GM23248 (cell line): ENCODE data around the gene EVL. TPM values are rescaled to one million over a fixed set of nuclear protein-coding genes. Genes with fewer than 3 reads are reported as not detected.
A peak's percentile ranks its signal among the peaks of the same experiment; 100 is the strongest.

Source experiments
- DNase-seq: peaks from one replicate; pipeline ENCODE4 v3.0.0-alpha.2; 2015
- H2AFZ ChIP-seq: fragments of 200-600 bp; sonication (generic); 2 replicates; pipeline ENCODE4 v1.6.1; 2016; ENCODE audit warnings: antibody characterized with exemption
- H3F3A ChIP-seq: fragments of 200-600 bp; sonication (generic); 2 replicates; pipeline ENCODE4 v1.6.1; 2016; ENCODE audit warnings: mild to moderate bottlenecking, antibody characterized with exemption, mixed run types; ENCODE audit not compliant: insufficient read depth
- H3K27ac ChIP-seq: fragments of 200-600 bp; sonication (generic); 2 replicates; pipeline ENCODE4 v1.5.1; 2016; ENCODE audit warnings: mild to moderate bottlenecking
- H3K27me3 ChIP-seq: fragments of 200-600 bp; sonication (generic); replicated peaks from 2 replicates; pipeline ENCODE4 v1.6.1; 2016; ENCODE audit warnings: mild to moderate bottlenecking; ENCODE audit not compliant: insufficient read depth
- H3K36me3 ChIP-seq: fragments of 200-600 bp; sonication (generic); 2 replicates; pipeline ENCODE4 v1.6.1; 2016; ENCODE audit warnings: low read depth, mild to moderate bottlenecking
- H3K4me1 ChIP-seq: fragments of 200-600 bp; sonication (generic); 2 replicates; pipeline ENCODE4 v1.6.1; 2016; ENCODE audit warnings: mild to moderate bottlenecking; ENCODE audit not compliant: insufficient read depth
- H3K4me2 ChIP-seq: fragments of 200-600 bp; sonication (generic); one replicate; pipeline ENCODE4 v1.6.1; 2016; ENCODE audit warnings: mild to moderate bottlenecking; ENCODE audit not compliant: unreplicated experiment
- H3K4me3 ChIP-seq: fragments of 200-600 bp; sonication (generic); 2 replicates; pipeline ENCODE4 v1.5.1; 2016; ENCODE audit warnings: mild to moderate bottlenecking
- H3K79me2 ChIP-seq: fragments of 200-600 bp; sonication (generic); 2 replicates; pipeline ENCODE4 v1.6.1; 2016; ENCODE audit warnings: mild to moderate bottlenecking; ENCODE audit not compliant: insufficient read depth
- H3K9ac ChIP-seq: fragments of 200-600 bp; sonication (generic); 2 replicates; pipeline ENCODE4 v1.6.1; 2016; ENCODE audit warnings: mild to moderate bottlenecking
- H3K9me2 ChIP-seq: fragments of 200-600 bp; sonication (generic); 2 replicates; pipeline ENCODE4 v1.6.1; 2016; ENCODE audit warnings: mixed run types, mild to moderate bottlenecking, moderate library complexity; ENCODE audit not compliant: insufficient read depth
- H3K9me3 ChIP-seq: fragments of 200-600 bp; sonication (generic); one replicate; pipeline ENCODE4 v1.6.1; 2017; ENCODE audit warnings: low read depth
- H4K20me1 ChIP-seq: fragments of 200-600 bp; sonication (generic); 2 replicates; pipeline ENCODE4 v1.6.0; 2016; ENCODE audit not compliant: insufficient read depth
- EZH2 ChIP-seq: fragments of 200-600 bp; sonication (generic); IDR thresholded peaks from 2 replicates; pipeline ENCODE4 v1.6.1; 2018; ENCODE audit warnings: antibody characterized with exemption, mild to moderate bottlenecking; ENCODE audit not compliant: insufficient read depth, poor library complexity, severe bottlenecking
- EZH2phosphoT487 ChIP-seq: fragments of 200-600 bp; sonication (generic); IDR thresholded peaks from 2 replicates; pipeline ENCODE4 v1.6.1; 2018; ENCODE audit warnings: antibody characterized with exemption, moderate library complexity, mild to moderate bottlenecking, low read depth; ENCODE audit not compliant: insufficient read depth
- WGBS, 2 experiments: methylation state at CpG; one replicate each; pipeline ENCODE4 v1.1.6; 2015 to 2017; ENCODE audit warnings: low lambda C conversion rate in 2 of 2, low coverage in 1 of 2; ENCODE audit errors: missing lambda C conversion rate in 2 of 2; 5-methylcytosine and 5-hydroxymethylcytosine counted together
- in situ Hi-C: fragments of 300-500 bp; cut with MboI; formaldehyde crosslinking; loops from 2 replicates; pipeline ENCODE4 v1.15.0; 2020
- polyA plus RNA-seq: library from polyadenylated mRNA; unstranded; fragments of >200 nt; fragmentation: Nextera tagmentation; extraction: Ambion mirVana; gene quantifications from 2 replicates; pipeline ENCODE4 v1.2.1, GENCODE V29; 2016
- total RNA-seq: library from RNA; depleted of rRNA; stranded (reverse); fragments of >200 nt; shearing (Covaris generic); gene quantifications from 2 replicates; pipeline ENCODE4 v1.2.3, GENCODE V29; 2014

Gene EVL
- total and polyA plus RNA-seq, 2 experiments from 2014 or later: 6.6 to 29.9 TPM

DNA sequence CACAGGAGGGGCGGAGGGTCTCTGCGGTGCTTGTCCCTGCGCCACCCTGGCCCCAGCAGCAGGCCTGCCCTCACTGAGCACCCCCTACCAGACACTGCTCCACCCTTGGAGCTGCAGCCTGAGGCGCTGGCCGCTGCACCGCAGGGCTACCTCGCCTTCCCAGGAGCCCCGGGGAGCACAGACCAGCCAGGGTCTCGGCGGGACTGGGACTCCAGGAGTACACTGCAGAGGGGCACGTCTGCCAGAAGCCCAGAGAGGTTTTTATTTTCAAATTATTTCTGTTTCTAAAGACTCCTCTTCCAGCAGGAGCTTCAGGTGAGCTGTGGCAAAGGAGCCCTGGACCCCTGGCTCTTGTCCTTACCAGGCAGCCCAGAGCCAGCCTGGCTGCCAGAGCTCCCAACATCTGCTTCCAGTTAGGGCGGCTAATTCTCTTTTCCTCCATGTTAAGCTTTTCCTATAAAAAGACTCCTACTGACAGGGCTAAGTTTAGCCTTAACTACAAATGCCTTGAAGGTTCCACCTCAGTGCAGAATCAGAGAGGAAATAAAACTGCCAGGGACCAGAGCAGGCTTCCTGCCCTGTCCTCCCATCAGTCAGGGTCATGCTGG is 67.8 kb downstream of the EVL start:
- Histone ChIP-seq H3K4me1 (peaks cover 35% of the 10 kb centered on the region), H3K9ac (peak overlapping the region; percentile 85), H3K4me2 (peak overlapping the region; percentile 36), H3K4me3 (no peak overlapping the region), H4K20me1 (no peaks in the 10 kb centered on the region), H3K27ac (peak overlapping the region; percentile 98), H3K9me2 (no peaks in the 10 kb centered on the region), H3K9me3 (no peaks in the 10 kb centered on the region), H3K36me3 (no peaks in the 10 kb centered on the region), H2AFZ (peak overlapping the region; percentile 69; the same call in 1 of the 2 replicates), H3K79me2 (no peaks in the 10 kb centered on the region), H3F3A (peaks cover 22% of the 10 kb centered on the region), H3K27me3 (no peaks in the 10 kb centered on the region)
- in situ Hi-C loops: no loop called here
- peak; percentile 61 for DNase-seq
- TF ChIP-seq EZH2phosphoT487: no peak
- TF ChIP-seq EZH2: no peak
- WGBS, 2 experiments: 37 to 40% methylated on average over 11 to 12 of the region's 12 CpGs

DNA sequence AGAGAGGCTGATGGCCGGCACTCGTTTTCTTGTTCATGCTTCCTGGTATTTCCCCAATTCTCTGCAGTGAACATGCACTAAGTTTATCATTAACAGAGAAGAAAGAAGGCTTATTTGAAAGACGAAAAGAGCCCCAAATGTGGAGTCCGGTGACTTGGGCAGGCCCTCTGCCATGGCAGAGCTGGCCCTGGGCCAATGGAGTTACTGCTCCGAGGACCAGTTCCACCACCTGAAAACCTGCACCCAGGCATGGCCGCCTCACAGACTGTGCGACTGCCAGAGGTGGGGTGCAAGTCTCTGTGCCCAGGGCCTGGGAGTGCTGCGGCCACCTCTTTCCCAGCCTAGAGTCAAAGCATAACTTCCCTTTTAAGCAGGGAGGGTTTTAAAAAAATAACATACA is 69.4 kb downstream of the EVL start:
- Histone ChIP-seq H4K20me1 (no peaks in the 10 kb centered on the region), H2AFZ (no peak overlapping the region), H3K27ac (no peak overlapping the region), H3K9ac (no peak overlapping the region), H3F3A (peaks cover 22% of the 10 kb centered on the region), H3K9me2 (no peaks in the 10 kb centered on the region), H3K27me3 (no peaks in the 10 kb centered on the region), H3K9me3 (no peaks in the 10 kb centered on the region), H3K79me2 (no peaks in the 10 kb centered on the region), H3K4me2 (no peak overlapping the region), H3K36me3 (no peaks in the 10 kb centered on the region), H3K4me3 (no peak overlapping the region), H3K4me1 (peaks cover 26% of the 10 kb centered on the region)
- in situ Hi-C loops: no loop called here
- TF ChIP-seq EZH2phosphoT487 (no peak), EZH2 (no peak)
- DNase-seq: no peak
- 97 to 99% methylated on average over 8 of the region's 8 CpGs for WGBS, 2 experiments

GRCh38 chr14:100135073-100135472 is 69.9 kb downstream of the EVL start:
- H4K20me1 ChIP-seq: no peaks in the 10 kb centered on the region
- H3K4me1 ChIP-seq: peaks cover 26% of the 10 kb centered on the region
- H3K27me3 ChIP-seq: no peaks in the 10 kb centered on the region
- H3K36me3 ChIP-seq: no peaks in the 10 kb centered on the region
- H3K9me3 ChIP-seq: no peaks in the 10 kb centered on the region
- H2AFZ ChIP-seq: no peak overlapping the region
- TF ChIP-seq EZH2phosphoT487: no peak
- TF ChIP-seq EZH2: no peak
- no peak overlapping the region for H3K27ac ChIP-seq
- no peak overlapping the region for H3K4me2 ChIP-seq
- peaks cover 22% of the 10 kb centered on the region for H3F3A ChIP-seq
- no peak for DNase-seq
- no peak overlapping the region for H3K9ac ChIP-seq
- no peak overlapping the region for H3K4me3 ChIP-seq
- WGBS, 2 experiments: 92 to 93% methylated on average over 9 of the region's 9 CpGs
- no peaks in the 10 kb centered on the region for H3K79me2 ChIP-seq
- no peaks in the 10 kb centered on the region for H3K9me2 ChIP-seq
- in situ Hi-C loops: no loop called here

DNA sequence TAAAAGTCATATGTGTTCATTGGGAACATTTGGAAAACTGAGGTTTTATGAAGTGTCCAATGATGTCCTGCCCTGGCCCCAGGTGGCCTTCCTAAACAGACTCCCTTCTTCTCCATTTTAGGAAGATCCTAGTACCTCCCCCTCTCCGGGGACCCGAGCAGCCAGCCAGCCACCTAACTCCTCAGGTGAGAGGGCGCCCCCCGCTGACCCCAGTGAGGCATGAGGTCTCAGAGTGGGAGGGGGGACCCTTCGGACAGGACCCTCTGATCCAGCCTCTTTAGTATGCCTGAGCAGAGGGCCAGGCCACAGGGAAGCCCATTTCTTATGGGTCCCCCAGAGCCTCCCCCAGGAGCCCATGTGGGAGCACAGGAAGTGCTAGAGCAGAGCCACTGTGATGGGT is 70.6 kb downstream of the EVL start:
- H3K4me3 ChIP-seq: no peak overlapping the region
- H3K27ac ChIP-seq: no peak overlapping the region
- peaks cover 21% of the 10 kb centered on the region for H3F3A ChIP-seq
- no peak overlapping the region for H2AFZ ChIP-seq
- no peaks in the 10 kb centered on the region for H3K27me3 ChIP-seq
- no peaks in the 10 kb centered on the region for H3K36me3 ChIP-seq
- H3K4me2 ChIP-seq: no peak overlapping the region
- in situ Hi-C loops: no loop called here
- no peaks in the 10 kb centered on the region for H3K9me2 ChIP-seq
- H3K9ac ChIP-seq: no peak overlapping the region
- 91 to 98% methylated on average over 5 of the region's 5 CpGs for WGBS, 2 experiments
- no peak for DNase-seq
- no peaks in the 10 kb centered on the region for H4K20me1 ChIP-seq
- no peaks in the 10 kb centered on the region for H3K79me2 ChIP-seq
- no peaks in the 10 kb centered on the region for H3K9me3 ChIP-seq
- peaks cover 26% of the 10 kb centered on the region for H3K4me1 ChIP-seq
- no peak for TF ChIP-seq EZH2
- no peak for TF ChIP-seq EZH2phosphoT487

- no peaks in the 10 kb centered on the region for H3K9me2 ChIP-seq
- H3K4me3 ChIP-seq: no peak overlapping the region
- no peaks in the 10 kb centered on the region for H4K20me1 ChIP-seq
- no peaks in the 10 kb centered on the region for H3K27me3 ChIP-seq
- peaks cover 7% of the 10 kb centered on the region for H3F3A ChIP-seq
- in situ Hi-C loops: no loop called here
- TF ChIP-seq EZH2 (no peak), EZH2phosphoT487 (no peak)
- peaks cover 13% of the 10 kb centered on the region for H3K4me1 ChIP-seq
- H3K9me3 ChIP-seq: no peaks in the 10 kb centered on the region
- no peak overlapping the region for H3K27ac ChIP-seq
- H3K9ac ChIP-seq: no peak overlapping the region
- H2AFZ ChIP-seq: no peak overlapping the region
- no peak for DNase-seq
- WGBS, 2 experiments: 89% methylated on average over 7 to 8 of the region's 8 CpGs
- no peaks in the 10 kb centered on the region for H3K79me2 ChIP-seq
- H3K36me3 ChIP-seq: no peaks in the 10 kb centered on the region
- H3K4me2 ChIP-seq: no peak overlapping the region
Observed at GRCh38 chr14:100137173-100137572, 72.0 kb downstream of the EVL start.
